CD4-positive, alpha-beta T cell treated with Interferon alpha-2 for 1 hour (primary cell): Measurements from ENCODE around the gene SERPINA1.
"Not testable (repeated sequence)": the region's sequence is repeated elsewhere in the genome, so short reads cannot be mapped to it uniquely, and the experiment has no call there.

Experiments used
- DNase-seq, 2 donors: peaks; one replicate each; pipeline ENCODE4 v3.0.0-alpha.2; 2020 to 2022

SERPINA1 gene

DNA sequence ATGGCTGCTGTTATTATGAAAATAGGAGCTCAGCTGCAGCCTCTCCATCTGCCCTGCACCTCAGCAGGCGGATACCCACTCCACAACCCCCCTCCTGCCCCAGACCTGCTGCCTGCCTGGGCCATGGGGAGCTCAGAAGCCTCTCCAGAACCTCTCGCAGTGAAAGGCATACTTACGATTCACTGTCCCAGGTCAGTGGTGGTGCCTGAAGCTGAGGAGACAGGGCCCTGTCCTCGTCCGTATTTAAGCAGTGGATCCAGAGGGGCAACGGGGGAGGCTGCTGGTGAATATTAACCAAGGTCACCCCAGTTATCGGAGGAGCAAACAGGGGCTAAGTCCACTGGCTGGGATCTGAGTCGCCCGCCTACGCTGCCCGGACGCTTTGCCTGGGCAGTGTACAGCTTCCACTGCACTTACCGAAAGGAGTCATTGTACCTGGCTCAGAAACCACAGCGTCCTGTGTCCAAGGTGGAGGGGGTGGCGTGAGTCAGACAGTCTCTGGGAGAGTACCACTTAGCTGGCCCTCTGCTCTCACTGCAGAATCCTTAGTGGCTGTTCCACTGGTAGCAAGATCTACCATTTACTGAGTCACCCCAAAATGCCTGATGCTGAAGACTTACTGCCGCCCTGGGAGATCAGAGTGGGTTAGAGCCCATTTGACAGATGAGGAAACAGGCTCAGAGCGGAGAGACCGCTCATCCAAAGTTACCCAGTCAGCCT, at the start of gene SERPINA1:
Gene SERPINA1, minus strand, starts transcription at position 219 of the 720 bp plus-strand sequence. CDS start 5,365 bp downstream, outside the sequence.
- no peak for DNase-seq

DNA sequence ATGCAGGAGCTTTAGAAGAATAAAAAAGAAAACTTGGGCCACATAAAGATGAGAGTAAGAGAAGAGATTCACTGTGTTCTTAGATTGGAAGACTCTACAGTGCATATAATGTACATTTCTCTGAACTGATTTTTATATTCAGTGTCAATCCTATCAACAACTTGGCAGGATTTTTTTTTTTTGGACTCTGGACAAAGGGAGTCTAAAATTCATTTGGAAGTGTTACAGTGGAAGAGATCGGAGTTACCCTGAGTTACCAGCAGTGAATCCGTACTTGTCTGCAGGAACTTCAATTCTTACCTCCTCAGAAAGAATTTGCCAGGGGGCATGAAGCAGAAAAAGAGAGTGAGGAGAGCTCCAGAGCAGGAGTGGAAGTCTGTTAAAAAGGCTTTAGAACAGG, 40.2 kb upstream of the SERPINA1 start:
- DNase-seq = no peak

DNA sequence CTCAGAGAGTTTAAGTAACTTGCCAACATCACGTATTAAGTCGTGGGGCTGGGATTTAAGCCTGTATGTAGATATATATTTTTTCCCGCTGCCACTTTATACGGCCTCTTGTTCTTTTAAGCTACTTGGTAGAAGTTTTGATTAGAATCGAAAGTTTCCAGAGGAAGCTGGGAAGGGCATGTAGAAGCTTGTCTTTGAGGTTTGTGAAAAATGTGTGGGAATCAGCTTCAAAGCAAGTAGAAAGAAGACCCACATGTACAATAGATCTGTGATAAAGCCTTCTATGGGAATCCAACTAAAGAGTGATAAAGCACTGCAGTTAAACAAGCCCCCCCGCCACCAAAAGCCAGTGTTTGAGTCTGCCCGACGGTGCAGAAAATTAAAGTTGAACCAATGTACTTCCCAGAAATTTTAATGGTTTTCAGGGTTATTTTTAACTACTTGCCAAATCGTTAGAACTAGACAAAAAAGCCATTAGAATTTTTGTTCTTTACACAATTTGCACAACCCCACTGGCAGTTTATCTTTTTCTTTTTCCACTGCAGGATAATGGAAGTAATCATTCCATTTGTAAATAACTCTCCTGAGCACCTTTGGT, 38.7 kb upstream of the SERPINA1 start:
- DNase-seq = no peak

DNA sequence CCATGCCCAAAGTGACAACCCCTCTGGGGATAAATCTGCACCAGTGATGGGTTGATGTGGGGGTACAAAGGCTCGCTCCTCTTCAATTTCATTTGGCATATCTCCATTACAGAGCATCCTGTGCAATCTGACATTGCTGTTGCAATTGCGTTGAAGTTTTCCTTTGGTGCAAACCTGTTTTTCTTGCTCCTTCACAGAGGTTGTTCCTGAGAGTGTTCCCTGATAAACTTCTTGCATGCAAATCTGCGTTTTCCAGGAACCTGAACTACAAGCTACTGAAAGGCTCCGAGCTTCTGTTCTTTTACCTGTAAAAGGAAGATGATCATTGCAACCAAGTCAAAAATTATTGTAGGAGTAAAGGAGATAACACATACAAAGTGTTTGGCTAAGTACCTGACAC, 38.1 kb upstream of the SERPINA1 start:
- no peak for DNase-seq

- DNase-seq = no peak
These were observed 36.0 kb upstream of the SERPINA1 start for GRCh38 chr14:94424371-94424770.

DNA sequence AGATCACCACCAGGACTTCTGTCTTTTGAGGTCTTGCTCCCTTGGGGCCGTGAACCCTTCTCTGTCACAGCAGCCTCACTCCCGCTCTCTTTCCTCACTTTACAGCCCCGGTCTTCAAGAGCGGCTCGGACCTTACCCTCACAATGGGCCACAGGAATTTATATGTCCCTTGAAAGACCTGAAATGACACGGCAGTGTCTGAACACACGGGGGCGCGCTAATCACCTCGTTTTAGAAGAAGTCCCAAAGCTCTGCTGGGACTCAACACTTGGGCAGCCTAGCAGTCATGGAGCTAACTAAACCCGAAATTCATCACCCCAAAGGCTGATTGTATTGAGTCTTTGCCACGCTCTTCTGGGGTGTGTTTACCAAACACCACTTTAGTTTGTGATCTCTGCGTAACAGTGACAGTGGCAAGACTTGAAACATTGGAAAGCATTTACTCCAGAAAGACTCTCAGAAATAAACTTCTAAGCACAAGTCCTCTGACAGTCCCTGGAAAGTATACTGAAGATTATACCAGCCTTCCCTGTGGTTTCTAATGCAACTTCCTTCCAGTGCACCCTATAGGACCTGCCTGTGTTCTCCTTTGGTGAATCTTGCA, 35.2 kb upstream of the SERPINA1 start:
- DNase-seq = peak; percentile 19 to 32

DNA sequence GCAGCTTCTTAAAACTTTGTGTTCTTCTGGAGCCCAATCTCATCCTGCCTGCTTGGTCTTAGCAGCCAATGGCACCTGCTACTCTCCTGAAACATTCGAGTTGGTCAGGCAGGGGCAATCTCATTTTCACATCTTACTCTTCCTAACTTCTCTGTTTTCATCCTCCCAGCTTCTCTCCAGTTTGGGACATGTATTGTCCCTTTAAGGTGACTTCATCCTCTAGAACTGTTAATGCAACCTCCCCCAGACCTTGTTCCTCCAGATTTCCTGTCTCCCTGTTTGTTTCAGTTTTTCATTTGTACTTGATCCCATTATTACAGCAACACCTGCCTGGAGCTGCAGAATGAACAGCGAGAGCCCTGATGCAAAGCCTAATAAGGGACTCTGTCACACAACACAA, 32.9 kb upstream of the SERPINA1 start:
- no peak for DNase-seq

DNA sequence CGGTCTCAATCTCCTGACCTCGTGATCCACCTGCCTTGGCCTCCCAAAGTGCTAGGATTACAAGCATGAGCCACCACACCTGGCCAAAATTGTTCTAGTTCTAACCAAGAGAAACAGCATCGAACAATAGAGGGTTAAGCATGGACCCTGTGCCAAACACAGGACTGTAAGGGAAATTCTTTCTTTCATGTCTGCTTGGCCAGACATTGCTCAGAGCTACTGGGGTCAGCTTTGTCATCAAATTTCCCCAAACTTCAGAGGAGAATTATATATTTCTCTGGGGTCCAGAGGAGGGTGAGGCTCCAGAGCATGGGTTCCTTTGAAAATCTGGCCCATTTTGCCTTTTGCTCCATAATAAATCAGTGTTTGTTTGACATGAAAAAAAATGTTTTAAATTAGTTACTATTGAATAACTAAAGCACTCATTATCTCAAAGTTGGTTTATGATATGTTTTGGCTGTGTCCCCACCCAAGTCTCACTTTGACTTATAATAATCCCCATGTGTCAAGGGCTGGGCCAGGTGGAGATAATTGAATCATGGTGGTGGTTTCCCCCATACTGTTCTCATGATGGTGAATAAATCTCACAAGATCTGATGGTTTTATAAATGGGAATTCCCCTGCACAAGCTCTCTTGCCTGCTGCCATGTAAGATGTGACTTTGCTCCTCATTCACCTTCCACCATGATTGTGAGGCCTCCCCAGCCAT, 29.2 kb upstream of the SERPINA1 start:
- DNase-seq = not testable (repeated sequence)

GRCh38 chr14:94412671-94413638, 24.6 kb upstream of the SERPINA1 start:
- DNase-seq = no peak

DNA sequence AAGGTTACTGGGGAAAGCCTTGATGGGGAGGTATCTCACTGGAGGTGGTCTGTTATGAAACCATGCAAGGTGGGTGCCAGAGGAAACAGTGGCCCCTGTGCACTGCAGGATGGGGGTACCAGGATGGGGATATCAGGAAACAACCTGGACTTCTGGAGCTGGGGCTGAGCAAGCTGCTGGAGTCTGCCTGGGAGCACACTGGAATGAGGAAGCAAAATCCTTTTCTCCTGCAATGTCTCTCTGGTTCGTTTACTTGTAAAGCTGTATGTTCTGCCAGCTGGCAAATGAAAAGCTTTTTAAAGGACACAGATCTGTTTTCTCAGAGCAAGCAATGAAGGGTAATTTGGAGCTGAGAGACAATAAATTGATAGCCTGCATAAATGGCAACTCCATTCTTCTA, 23.2 kb upstream of the SERPINA1 start:
- DNase-seq = no peak

DNA sequence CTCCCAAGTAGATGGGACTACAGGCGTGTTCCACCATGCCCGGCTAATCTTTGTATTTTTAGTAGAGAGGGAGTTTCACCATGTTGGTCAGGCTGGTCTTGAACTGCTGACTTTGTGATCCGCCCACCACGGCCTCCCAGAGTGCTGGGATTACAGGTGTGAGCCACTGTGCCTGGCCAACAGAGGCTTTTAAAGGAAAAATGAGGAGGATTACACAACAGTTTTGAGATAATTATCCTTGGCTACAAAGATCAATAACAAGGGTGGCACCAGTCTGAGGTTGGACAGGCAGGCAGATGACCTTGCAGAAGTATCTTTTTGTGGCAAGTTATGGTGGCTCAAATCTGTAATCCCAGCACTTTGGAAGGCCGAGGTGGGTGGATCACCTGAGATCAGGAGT, 21.0 kb upstream of the SERPINA1 start:
- DNase-seq = not testable (repeated sequence)

GRCh38 chr14:94408546-94409095, 20.2 kb upstream of the SERPINA1 start:
- DNase-seq = no peak

DNA sequence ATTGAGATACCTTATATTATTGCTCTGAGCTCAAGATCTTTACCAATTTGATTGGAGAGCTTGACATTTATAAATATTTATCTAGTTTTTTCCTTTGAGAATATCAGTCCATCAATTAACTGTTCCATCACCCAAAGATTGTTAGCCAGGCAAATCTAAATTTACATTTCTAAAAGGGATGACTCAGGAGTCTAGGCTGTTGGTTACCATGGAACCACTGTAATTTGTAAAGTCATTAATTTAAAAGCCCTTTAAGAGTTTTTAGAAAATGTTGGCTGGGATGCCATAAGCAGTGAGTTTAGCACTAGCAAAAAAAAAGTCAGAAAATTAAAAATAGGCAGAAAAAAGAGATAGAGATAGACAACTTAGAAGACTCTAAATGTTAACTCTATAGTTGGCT, 19.5 kb upstream of the SERPINA1 start:
- no peak for DNase-seq

DNA sequence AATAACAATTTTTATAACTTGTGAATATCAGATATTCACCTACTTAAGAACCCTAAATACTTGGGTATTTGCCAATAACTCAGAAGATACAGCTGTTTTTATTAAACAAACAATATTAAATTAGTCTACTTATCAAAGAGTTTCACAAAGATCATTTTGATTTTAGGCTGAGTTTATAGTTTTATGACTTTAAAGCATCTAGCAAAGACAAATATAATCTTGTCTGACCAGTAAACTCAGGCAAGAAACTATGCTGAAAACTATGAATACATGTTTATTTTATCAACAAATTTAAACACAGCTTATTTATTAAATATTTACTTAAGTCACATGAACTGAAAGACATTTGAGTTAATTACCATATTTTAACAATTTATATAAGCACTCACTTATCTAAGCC, 18.5 kb upstream of the SERPINA1 start:
- DNase-seq = no peak

DNA sequence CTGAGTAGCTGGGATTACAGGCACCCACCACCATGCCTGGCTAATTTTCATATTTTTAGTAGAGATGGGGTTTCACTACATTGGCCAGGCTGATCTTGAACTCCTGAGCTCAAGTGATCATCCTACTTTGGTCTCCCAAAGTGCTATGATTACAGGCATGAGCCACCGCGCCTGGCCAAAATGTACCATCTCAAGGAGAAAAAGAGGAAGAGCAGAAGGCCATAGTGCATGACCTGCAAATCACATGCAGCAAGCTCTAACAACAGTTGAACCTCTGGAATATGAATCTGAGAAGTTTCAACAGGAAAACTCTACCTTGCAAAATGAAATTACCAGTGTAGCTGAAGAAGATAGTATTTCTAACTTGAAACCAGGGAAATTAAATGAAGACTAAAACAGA, 17.1 kb upstream of the SERPINA1 start:
- DNase-seq = no peak

DNA sequence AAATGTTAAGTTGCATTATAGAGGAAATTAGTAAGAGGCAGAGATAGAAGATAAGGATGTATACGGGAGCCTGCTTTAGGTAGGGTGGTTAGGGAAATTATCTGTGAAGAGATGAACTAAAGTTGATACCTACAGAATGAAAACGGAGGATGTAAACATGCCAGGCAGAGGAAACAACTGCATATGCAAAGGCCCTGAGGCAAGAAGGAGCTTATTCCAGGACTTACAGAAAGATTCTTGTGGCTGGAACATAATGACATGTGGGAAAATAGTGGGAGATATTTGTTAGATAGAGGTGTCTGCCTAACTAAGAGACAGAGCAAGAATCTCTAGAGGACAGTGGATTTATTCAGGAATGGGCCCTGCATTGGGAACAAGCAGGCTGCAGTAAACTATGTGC, 16.2 kb upstream of the SERPINA1 start:
- DNase-seq = no peak

GRCh38 chr14:94403312-94403932, 15.0 kb upstream of the SERPINA1 start:
- DNase-seq = no peak

DNA sequence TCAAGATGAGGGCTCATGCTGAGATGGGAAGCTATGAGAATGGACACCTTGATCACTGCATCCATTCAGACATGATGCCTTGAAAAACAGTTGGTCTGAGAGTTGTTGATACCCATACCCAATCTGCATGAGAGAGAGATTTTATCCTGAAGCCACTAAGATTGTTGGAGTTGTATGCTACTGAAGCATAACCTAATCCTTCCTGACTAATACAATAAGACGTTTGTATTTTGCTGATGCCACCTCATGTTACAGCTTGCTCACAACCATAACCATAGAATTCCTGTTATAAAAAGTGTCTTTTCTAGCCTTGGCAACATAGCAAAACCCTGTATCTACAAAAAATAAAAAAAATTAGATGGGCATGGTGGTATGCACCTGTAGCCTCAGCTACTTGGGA, 12.7 kb upstream of the SERPINA1 start:
- DNase-seq = no peak

DNA sequence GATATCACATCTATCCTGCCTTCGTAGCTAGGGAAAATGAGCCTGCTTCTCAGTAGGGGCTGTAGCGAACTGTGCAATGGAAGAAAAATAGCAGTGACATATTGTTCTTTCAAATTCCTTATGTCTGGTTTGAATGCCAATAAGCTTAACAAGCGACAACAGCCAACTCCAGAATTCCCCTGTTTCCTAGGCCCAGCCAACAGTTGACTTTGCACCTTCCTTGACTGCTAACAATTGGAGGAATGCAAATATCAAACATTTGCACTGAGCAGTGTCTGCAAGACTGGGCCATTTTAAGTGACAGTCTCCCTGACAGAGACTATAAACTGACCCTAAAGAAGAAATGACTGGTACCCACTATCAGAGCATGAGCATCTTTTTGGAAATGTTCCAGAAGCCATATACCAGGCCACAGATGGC, 12.0 kb upstream of the SERPINA1 start:
- no peak for DNase-seq

GRCh38 chr14:94398536-94398935, 10.1 kb upstream of the SERPINA1 start:
- DNase-seq = no peak

DNA sequence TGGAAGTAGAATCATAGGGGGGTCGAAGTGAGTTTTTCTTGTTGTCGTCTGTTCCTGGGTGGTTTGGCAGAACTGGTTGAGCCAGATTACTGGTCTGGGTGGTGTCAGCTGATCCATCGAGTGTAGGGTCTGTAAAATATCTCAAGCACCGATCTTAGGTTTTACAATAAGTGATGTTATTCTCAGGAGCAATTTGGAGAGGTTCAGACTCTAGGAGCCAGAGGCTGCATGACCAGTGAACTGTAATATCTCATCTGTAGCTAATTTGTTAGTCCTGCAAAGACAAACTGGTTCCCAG, 9.7 kb upstream of the SERPINA1 start:
- no peak for DNase-seq
